ENCODE measurements around the gene ATP9A. TPM values are rescaled to one million over a fixed set of nuclear protein-coding genes. Genes with fewer than 3 reads are reported as not detected.
"Not testable (repeated sequence)": the region's sequence is repeated elsewhere in the genome, so short reads cannot be mapped to it uniquely, and the experiment has no call there.

The ATP9A gene
- total RNA-seq, 1 experiment from 2014 or later: 0.20 TPM

DNA sequence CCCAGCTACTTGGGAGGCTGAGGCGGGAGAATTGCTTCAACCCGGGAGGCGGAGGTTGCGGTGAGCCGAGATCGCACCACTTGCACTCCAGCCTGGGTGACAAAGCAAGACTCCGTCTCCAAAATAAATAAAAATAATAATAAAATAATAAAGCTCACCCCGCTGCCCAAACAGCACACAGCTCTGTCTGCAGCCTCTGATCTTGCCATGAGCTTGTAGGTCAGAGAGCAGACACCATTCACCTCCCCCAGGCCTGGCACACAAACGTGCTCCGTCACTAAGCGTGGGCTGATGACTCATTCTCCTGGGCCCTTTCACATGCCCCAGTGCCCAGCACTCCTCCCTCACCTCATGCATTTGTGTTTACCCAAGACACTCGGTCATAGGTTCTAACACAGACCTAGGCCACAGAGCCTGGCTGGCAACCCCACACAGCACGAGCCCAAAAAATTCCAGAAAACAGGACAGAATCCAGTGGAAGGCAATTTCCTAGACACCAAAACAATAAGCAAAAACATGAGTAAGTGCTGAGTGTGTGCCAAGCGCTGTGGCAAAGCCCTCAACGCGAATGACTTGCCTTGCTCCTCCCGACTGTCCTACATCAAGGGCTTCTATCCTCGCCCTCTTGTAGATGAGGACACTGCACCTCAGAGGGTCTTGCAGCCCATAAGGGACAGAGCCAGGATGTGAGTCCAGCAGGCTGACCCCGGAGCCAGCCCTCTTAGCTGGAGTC, 18.0 kb downstream of the ATP9A start:
- no peak for DNase-seq
- H3K9me3 ChIP-seq (replicated peaks): no peaks in the 10 kb centered on the region

DNA sequence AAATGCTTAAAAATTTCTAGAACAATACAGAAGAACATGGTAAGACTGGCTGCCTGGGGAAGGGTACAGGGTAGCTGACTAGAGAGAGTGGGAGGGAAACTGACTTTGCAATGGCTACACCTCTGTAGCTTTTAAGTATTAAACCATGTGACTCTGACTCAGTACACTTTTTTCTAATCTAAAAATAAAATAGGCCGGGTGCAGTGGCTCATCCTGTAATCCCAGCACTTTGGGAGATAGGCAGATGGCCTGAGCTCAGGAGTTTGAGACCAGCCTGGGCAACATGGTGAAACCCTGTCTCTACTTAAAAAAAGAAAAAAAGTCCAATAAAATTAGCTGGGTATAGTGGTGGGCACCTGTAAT, 18.5 kb downstream of the ATP9A start:
- no peak overlapping the region for H3K4me3 ChIP-seq
- H3K4me1 ChIP-seq: no peaks in the 10 kb centered on the region
- no peaks in the 10 kb centered on the region for H3K36me3 ChIP-seq
- H3K27me3 ChIP-seq: peaks cover 8% of the 10 kb centered on the region; the same call in 1 of the 2 replicates
- H3K27ac ChIP-seq: no peak overlapping the region
- H3K9me3 ChIP-seq (replicated peaks): no peaks in the 10 kb centered on the region
- no peak for DNase-seq

More for the DNA sequence above, 18.0 kb downstream of the ATP9A start:
- H3K36me3 ChIP-seq: no peaks in the 10 kb centered on the region
- no peak overlapping the region for H3K27ac ChIP-seq
- no peak overlapping the region for H3K4me3 ChIP-seq
- H3K27me3 ChIP-seq: peaks cover 8% of the 10 kb centered on the region; the same call in 1 of the 2 replicates
- H3K4me1 ChIP-seq: no peaks in the 10 kb centered on the region

DNA sequence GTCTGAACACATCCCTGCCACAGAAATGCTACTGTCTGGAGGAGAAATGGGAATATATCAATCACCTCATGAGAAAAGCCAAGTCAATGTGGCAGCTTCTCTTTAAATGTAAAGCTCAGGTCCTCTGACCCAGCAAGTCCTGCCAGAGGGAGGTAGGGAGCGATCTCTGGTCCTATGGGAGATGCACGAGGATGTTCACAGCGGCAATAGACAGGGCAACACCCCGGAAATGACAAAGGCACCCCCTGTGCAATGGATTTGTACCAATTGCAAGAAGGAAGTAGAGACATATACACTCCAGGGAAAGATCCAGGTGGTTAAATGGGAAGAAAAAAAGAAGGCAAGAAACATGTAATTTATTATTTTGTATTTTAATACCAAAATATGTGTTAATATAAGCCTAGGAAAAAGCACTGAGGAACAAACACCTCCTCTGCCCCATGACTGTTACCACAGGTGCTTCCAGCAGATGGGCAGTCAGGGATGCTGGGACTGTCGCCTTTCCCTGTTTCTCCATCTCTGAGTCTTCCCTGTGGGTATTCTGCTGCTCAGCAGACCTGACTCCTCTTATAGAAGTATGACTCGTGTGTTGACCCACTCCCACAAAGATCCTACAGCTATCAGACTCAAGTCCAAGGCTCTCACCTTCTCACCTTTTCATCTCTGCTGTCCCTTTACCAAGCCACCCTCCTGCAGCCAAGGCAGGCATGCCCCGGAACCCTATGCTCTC, 20.8 kb downstream of the ATP9A start:
- Histone ChIP-seq H3K4me1 (no peaks in the 10 kb centered on the region), H3K27me3 (peaks cover 5% of the 10 kb centered on the region; the same call in 1 of the 2 replicates), H3K27ac (no peak overlapping the region)

DNA sequence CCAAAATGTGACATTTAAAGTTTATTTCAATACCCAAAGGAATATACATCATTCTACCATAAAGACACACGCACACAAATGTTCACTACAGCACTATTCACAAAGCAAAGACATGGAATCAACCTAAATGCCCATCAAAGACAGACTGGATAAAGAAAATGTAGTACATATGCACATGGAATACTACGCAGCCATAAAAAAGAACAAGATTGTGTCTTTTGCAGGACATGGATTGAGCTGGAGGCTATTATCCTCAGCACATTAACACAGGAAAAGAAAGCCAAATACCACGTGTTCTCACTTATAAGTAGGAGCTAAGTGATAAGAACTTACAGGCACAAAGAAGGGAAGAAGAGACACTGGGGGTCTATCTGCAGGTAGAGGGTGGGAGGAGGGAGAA, 22.4 kb downstream of the ATP9A start:
- no peaks in the 10 kb centered on the region for H3K27me3 ChIP-seq
- no peak for DNase-seq
- H3K4me1 ChIP-seq: no peaks in the 10 kb centered on the region
- no peaks in the 10 kb centered on the region for H3K9me3 ChIP-seq (replicated peaks)
- H3K27ac ChIP-seq: no peak overlapping the region
- no peak overlapping the region for H3K4me3 ChIP-seq
- no peaks in the 10 kb centered on the region for H3K36me3 ChIP-seq

More for the DNA sequence above, 20.8 kb downstream of the ATP9A start:
- DNase-seq: no peak
- Histone ChIP-seq H3K4me3 (no peak overlapping the region), H3K9me3 (replicated peaks) (no peaks in the 10 kb centered on the region), H3K36me3 (no peaks in the 10 kb centered on the region)

DNA sequence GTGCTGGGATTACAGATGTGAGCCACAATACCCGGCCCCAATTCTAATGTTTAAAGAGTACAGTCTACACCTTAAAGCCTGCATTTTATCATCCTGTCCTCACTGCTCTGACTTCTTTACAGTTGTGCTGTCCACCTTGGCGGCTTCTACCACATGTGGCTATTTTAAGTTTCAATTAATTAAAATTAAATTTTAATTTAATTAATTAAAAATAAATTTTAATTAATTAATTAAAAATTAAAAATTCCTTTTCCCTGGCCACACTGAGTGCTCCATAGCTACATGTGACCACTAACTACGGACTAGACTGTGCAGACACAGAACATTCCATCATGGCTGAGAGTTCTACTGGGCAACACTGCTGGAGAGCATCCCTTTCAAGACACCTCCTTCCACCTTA, 27.4 kb downstream of the ATP9A start:
- no peak overlapping the region for H3K4me3 ChIP-seq
- peaks cover 5% of the 10 kb centered on the region; the same call in 1 of the 2 replicates for H3K27me3 ChIP-seq
- H3K9me3 ChIP-seq (replicated peaks): no peaks in the 10 kb centered on the region
- no peaks in the 10 kb centered on the region for H3K36me3 ChIP-seq
- no peak for DNase-seq
- H3K27ac ChIP-seq: no peak overlapping the region
- no peaks in the 10 kb centered on the region for H3K4me1 ChIP-seq

DNA sequence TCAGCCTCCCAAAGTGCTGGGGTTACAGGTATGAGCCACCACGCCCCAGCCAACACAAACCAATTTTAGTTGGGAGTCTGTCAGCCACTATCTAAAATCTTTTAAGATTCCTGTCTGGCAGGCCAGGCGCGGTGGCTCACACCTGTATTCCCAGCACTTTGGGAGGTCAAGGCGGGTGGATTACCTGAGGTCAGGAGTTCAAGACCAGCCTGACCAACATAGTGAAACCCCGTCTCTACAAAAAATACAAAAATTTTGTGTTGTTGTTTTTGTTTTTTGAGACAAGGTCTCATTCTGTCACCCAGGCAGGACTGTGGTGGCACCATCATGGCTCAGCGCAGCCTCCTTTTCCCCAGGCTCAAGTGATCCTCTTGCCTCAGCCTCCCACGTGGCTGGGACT, 27.9 kb downstream of the ATP9A start:
- H3K9me3 ChIP-seq (replicated peaks); H3K36me3 ChIP-seq; H3K27ac ChIP-seq; DNase-seq; H3K4me1 ChIP-seq; H3K27me3 ChIP-seq; H3K4me3 ChIP-seq: not testable (repeated sequence)

DNA sequence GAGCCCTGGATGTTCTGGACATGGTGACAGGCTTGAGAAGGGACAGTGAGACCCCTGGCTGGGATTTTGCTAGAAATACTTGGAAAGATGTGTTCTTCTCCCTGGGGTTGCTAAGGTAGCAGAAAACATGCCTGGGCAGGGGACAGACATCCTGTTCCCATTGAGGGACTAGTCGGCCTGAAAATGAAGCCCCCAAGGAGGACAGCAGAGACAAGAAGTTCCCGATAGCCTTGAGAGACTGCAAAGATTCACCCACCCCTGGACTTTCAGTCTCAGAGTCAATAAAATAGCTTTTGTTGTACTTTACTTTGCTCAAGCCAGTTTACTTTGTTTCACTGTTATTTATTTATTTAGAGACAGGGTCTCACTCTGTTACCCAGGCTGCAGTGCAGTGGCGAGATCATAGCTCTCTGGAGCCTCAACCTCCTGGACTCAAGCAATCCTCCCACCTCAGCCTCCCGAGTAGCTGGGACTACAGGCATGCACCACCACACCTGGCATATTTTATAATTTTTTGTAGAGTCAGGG, 28.4 kb downstream of the ATP9A start:
- H3K9me3 ChIP-seq (replicated peaks): no peaks in the 10 kb centered on the region
- no peak overlapping the region for H3K4me3 ChIP-seq
- no peaks in the 10 kb centered on the region for H3K36me3 ChIP-seq
- no peak for DNase-seq
- no peak overlapping the region for H3K27ac ChIP-seq
- no peaks in the 10 kb centered on the region for H3K4me1 ChIP-seq
- H3K27me3 ChIP-seq: peaks cover 5% of the 10 kb centered on the region; the same call in 1 of the 2 replicates

DNA sequence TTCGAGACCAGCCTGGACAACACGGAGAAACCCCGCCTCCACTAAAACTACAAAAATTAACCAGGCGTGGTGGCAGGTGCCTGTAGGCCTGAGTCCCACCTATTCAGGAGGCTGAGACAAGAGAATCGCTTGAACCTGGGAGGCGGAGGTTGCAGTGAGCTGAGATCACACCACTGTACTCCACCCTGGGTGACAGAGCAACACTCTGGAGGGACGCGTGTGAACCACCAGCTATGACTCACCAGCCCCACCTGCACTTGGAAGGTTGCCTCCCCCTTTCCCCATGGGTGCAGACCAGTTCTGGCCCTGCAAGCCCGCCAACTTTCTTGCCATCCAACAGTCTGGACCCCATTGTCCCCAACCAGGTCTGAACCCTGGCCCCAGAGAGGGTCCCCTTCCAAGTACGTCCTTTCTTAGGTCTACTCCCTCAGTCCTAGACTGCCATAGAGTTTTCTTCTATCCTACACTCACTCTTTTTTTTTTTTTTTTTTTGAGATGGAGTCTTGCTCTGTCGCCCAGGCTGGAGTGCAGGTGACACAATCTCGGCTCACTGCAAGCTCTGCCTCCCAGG, 29.2 kb downstream of the ATP9A start:
- DNase-seq: no peak

DNA sequence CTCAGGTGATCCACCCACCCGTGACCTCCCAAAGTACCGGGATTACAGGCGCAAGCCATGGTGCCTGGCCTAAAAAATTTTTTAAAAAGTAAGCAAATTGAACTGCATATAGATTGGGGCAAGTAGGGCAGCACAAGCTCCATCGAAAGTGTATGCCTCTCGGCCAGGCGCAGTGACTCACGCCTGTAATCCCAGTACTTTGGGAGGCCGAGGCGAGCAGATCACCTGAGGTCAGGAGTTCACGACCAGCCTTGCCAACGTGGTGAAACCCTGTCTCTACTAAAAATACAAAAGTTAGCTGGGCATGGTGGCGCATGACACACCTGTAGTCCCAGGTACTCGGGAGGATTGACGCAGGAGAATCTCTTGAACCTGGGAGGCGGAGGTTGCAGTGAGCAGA, 29.9 kb downstream of the ATP9A start:
- H3K27ac ChIP-seq; H3K9me3 ChIP-seq (replicated peaks); H3K27me3 ChIP-seq; H3K36me3 ChIP-seq; H3K4me3 ChIP-seq; DNase-seq; H3K4me1 ChIP-seq: not testable (repeated sequence)

More for the DNA sequence above, 29.2 kb downstream of the ATP9A start:
- no peaks in the 10 kb centered on the region for H3K9me3 ChIP-seq (replicated peaks)
- H3K36me3 ChIP-seq: no peaks in the 10 kb centered on the region
- no peak overlapping the region for H3K4me3 ChIP-seq
- peaks cover 5% of the 10 kb centered on the region; the same call in 1 of the 2 replicates for H3K27me3 ChIP-seq
- H3K4me1 ChIP-seq: no peaks in the 10 kb centered on the region
- no peak overlapping the region for H3K27ac ChIP-seq

DNA sequence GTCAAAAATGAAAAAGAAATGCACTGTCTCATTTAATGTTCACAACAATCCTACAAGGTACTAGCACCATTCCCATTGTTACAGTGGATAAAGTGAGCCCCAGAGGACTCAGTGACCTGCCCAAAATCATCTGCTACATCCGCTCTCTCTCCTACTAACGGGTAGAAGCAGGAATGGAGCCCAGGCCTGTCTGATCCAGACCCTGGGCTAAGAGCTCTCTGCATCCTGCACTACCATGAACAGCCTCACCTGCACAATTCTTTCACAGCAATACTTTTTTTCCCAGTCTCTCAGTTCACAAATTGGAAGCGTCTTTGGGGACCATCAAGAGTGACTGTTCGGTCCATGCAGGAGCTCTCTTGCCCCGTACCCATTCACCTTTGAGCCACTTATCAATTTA, 31.2 kb downstream of the ATP9A start:
- Histone ChIP-seq H3K9me3 (replicated peaks) (no peaks in the 10 kb centered on the region), H3K4me3 (no peak overlapping the region), H3K27me3 (peaks cover 10% of the 10 kb centered on the region), H3K4me1 (no peaks in the 10 kb centered on the region), H3K36me3 (no peaks in the 10 kb centered on the region), H3K27ac (no peak overlapping the region)
- no peak for DNase-seq

DNA sequence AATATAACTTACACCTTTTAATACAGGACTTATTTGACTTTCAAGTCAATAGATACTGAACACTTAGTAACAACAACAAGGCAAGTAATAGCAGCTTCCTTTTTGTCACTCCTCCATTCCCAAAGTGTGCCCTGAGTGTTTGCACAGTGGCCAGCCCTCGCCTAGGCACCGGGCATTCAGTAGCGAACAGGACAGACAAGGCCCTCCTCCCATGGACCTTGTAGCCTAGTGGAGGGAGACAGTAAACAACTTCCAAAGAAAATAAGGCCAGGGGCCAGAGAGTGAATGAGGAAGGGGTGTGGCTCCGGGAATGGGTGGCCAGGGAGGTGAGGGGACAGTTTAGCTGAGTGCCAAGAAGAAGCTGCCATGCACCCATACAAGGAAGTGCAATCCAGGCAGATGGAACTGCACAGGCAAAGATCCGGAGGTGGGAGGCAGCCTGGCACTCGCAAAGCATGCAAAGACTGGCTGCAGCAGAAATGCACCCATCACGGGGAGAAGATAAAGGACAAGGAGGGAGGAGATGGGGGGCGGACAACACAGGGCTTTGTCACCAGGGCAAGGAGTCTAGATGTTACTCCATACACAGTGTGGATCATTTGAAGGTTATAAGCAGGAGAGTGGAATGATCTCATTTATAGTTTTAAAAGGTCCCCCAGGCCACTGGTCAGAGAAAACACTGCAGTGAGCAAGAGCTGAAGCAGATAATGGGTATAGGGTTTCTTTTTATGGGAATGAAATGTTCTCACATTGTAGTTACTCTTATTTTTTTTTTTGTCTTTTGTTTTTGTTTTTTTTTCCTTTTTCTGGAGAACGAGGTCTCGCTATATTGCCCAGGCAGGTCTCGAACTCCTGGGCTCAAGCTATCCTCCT, 32.2 kb downstream of the ATP9A start:
- H3K36me3 ChIP-seq: no peaks in the 10 kb centered on the region
- DNase-seq: no peak
- peaks cover 10% of the 10 kb centered on the region for H3K27me3 ChIP-seq
- no peaks in the 10 kb centered on the region for H3K4me1 ChIP-seq
- no peak overlapping the region for H3K4me3 ChIP-seq
- no peak overlapping the region for H3K27ac ChIP-seq
- no peaks in the 10 kb centered on the region for H3K9me3 ChIP-seq (replicated peaks)

DNA sequence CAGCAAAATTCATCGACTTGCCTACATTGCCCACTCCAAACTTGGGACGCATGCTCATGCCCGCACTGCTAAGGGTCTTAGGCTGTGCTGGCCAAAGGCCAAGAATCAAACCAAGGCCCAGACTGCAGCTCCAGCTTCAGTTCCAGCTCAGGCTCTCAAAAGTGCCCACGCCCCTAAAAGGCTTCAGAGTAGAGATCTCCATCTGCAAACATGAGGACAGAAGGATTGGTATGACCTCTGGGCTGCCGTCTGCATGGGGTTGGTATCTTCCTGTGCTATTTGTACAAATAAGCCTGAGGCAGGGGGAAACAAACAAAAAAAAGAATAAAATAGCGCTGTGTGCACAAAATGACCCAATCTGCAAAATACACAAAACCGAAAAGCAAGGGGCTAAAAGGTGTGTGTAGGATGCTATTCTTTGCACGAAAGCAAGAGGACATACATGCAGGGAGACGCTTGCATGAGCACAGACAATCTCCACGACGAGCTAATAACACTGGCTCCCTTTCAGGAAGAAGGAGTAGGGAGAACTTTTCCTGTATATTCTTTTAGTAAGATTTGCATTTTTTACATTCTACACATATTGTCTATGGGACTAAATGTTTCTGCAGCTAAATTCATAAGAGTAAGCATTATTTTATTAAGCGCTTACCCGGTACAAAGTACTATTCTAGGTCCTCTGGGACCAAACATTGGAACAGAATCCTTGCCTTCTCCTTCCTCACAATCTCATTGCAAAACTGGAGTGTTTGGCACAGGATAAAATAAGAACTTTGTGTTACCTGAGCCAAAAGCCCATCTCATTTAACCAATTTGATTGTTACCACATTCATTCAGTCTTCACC, 33.1 kb downstream of the ATP9A start:
- H3K36me3 ChIP-seq: no peaks in the 10 kb centered on the region
- no peaks in the 10 kb centered on the region for H3K9me3 ChIP-seq (replicated peaks)
- peaks cover 10% of the 10 kb centered on the region for H3K27me3 ChIP-seq
- no peak overlapping the region for H3K27ac ChIP-seq
- H3K4me1 ChIP-seq: no peaks in the 10 kb centered on the region
- no peak overlapping the region for H3K4me3 ChIP-seq
- no peak for DNase-seq

DNA sequence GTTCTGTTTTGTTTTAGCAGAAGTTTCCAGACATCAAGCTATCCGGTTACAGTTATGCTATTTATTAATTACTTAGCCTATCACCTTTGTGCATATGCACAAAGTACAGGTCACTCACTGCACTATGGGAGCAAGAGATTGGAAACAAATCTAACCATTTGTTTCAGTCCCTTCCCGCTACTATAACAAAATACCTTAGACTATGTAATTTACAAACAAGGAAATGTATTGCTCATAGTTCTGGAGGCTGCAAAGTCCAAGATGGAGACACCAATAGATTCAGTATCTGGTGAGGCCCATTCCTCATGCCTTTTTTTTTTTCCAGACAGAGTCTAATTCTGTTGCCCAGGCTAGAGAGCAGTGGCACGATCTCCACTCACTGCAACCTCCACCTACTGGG, 35.1 kb downstream of the ATP9A start:
- Histone ChIP-seq H3K9me3 (replicated peaks) (no peaks in the 10 kb centered on the region), H3K27ac (no peak overlapping the region), H3K4me3 (no peak overlapping the region), H3K4me1 (no peaks in the 10 kb centered on the region), H3K27me3 (peaks cover 5% of the 10 kb centered on the region), H3K36me3 (no peaks in the 10 kb centered on the region)
- DNase-seq: no peak
